H1 (cell line): ENCODE measurements around the gene GNAS. TPM values are rescaled to one million over a fixed set of nuclear protein-coding genes. Genes with fewer than 3 reads are reported as not detected.
"Not testable (repeated sequence)": the region's sequence is repeated elsewhere in the genome, so short reads cannot be mapped to it uniquely, and the experiment has no call there.

Experiments used
- CTCF ChIA-PET: fragments of 300-600 bp; sonication (Branson Sonifier 250); formaldehyde crosslinking; loops from one replicate; lab custom pipeline; 2021; ENCODE audit not compliant: partially characterized antibody; lab: Charles Lee
- POLR2A ChIA-PET: fragments of 300-600 bp; sonication (Branson Sonifier 250); formaldehyde crosslinking; loops from one replicate; lab custom pipeline; 2021; ENCODE audit warnings: inconsistent platforms; ENCODE audit not compliant: partially characterized antibody; lab: Charles Lee
- DNase-seq, 2 experiments: peaks; one replicate each; pipeline versions ENCODE4 v3.0.0 to v3.0.0-alpha.2; 2010 to 2022; ENCODE audit warnings: low spot score in 2 of 2, low read depth in 1 of 2, mixed read lengths in 1 of 2
- FAIRE-seq: peaks from 2 replicates; lab custom pipeline; 2011; peaks lifted over from hg19 to GRCh38; lab: Jason Lieb, UNC
- H2AFZ ChIP-seq: 2 replicates; pipeline ENCODE4 v1.8.1; 2012; ENCODE audit warnings: low read length, inconsistent platforms
- H2AK5ac ChIP-seq: 2 replicates; pipeline ENCODE4 v1.6.1; 2013; ENCODE audit warnings: low read depth, low read length
- H2BK120ac ChIP-seq: replicated peaks from 2 replicates; pipeline ENCODE3; 2013; ENCODE audit warnings: low read depth, low read length, inconsistent platforms
- H2BK12ac ChIP-seq: 2 replicates; pipeline ENCODE4 v1.6.1; 2013; ENCODE audit warnings: low read depth, low read length
- H2BK15ac ChIP-seq: 2 replicates; pipeline ENCODE4 v1.6.1; 2013; ENCODE audit warnings: low read length
- H2BK20ac ChIP-seq: 2 replicates; pipeline ENCODE4 v1.6.1; 2013; ENCODE audit warnings: low read length
- H2BK5ac ChIP-seq: 2 replicates; pipeline ENCODE4 v1.6.1; 2013; ENCODE audit warnings: low read depth, low read length
- H3K14ac ChIP-seq: 2 replicates; pipeline ENCODE4 v1.6.1; 2013; ENCODE audit warnings: inconsistent platforms; ENCODE audit not compliant: insufficient read length
- H3K18ac ChIP-seq: 2 replicates; pipeline ENCODE4 v1.6.1; 2013; ENCODE audit warnings: low read length; ENCODE audit errors: extremely low read depth
- H3K23ac ChIP-seq: 2 replicates; pipeline ENCODE4 v1.6.1; 2013; ENCODE audit warnings: inconsistent platforms; ENCODE audit not compliant: insufficient read length
- H3K23me2 ChIP-seq: 2 replicates; pipeline ENCODE4 v1.6.1; 2013; ENCODE audit warnings: low read depth, low read length
- H3K27ac ChIP-seq: 2 replicates; pipeline ENCODE4 v1.6.1; 2011; ENCODE audit warnings: low read depth, low read length, inconsistent platforms
- H3K27me3 ChIP-seq, 4 experiments: replicated peaks in 1 of 4; 1 replicate in 1 of 4; 2 replicates in 3 of 4; pipeline versions ENCODE4 v1.6.1 to v1.8.1; 2011 to 2013; ENCODE audit warnings: low read length in 3 of 4, mild to moderate bottlenecking in 3 of 4, inconsistent platforms in 2 of 4, mixed read lengths in 2 of 4, moderate library complexity in 1 of 4; ENCODE audit not compliant: control insufficient read depth in 3 of 4, insufficient read depth in 3 of 4; ENCODE audit errors: extremely low read depth in 1 of 4
- H3K36me3 ChIP-seq, 4 experiments: 2 replicates each; pipeline versions ENCODE4 v1.6.1 to v1.8.1; 2011 to 2013; ENCODE audit warnings: mild to moderate bottlenecking in 4 of 4, low read length in 3 of 4, moderate library complexity in 2 of 4, control low read depth in 1 of 4, inconsistent platforms in 1 of 4; ENCODE audit not compliant: insufficient read depth in 4 of 4, control insufficient read depth in 2 of 4
- H3K4ac ChIP-seq: replicated peaks from 2 replicates; pipeline ENCODE3; 2013; ENCODE audit warnings: low read length, low read depth, mixed read lengths, inconsistent platforms; ENCODE audit not compliant: insufficient read length
- H3K4me1 ChIP-seq, 4 experiments: replicated peaks in 1 of 4; 1 replicate in 1 of 4; 2 replicates in 3 of 4; pipeline versions ENCODE4 v1.6.1 to v1.8.1; 2011 to 2013; ENCODE audit warnings: low read length in 3 of 4, inconsistent platforms in 2 of 4, mixed read lengths in 1 of 4; ENCODE audit not compliant: insufficient read depth in 4 of 4, control insufficient read depth in 3 of 4
- H3K4me2 ChIP-seq, 2 experiments: 2 replicates each; pipeline versions ENCODE4 v1.6.1 to v1.8.1; 2011 to 2013; ENCODE audit warnings: low read depth in 2 of 2, low read length in 2 of 2, control low read depth in 1 of 2, inconsistent platforms in 1 of 2, mild to moderate bottlenecking in 1 of 2; ENCODE audit not compliant: insufficient read depth in 1 of 2
- H3K4me3 ChIP-seq, 4 experiments: fragments of 200-600, 300-600 bp in 1 of 4; sonication (generic), shearing (Covaris generic), sonication (Bioruptor Twin) in 1 of 4; 2 replicates each; pipeline versions ENCODE4 v1.5.1 to v1.8.1; 2011 to 2016; ENCODE audit warnings: low read length in 4 of 4, low read depth in 3 of 4, control low read depth in 2 of 4, inconsistent platforms in 2 of 4, mild to moderate bottlenecking in 2 of 4, mixed read lengths in 1 of 4, moderate library complexity in 1 of 4; ENCODE audit not compliant: insufficient read depth in 2 of 4; ENCODE audit errors: extremely low read depth in 1 of 4
- H3K56ac ChIP-seq: replicated peaks from 2 replicates; pipeline ENCODE3; 2013; ENCODE audit warnings: low read depth, mild to moderate bottlenecking, mixed read lengths, low read length, inconsistent platforms; ENCODE audit not compliant: insufficient read length
- H3K79me1 ChIP-seq: 2 replicates; pipeline ENCODE4 v1.6.1; 2013; ENCODE audit warnings: low read depth, low read length, control low read depth
- H3K79me2 ChIP-seq, 2 experiments: 2 replicates each; pipeline versions ENCODE4 v1.6.1 to v1.8.1; 2012 to 2013; ENCODE audit warnings: low read length in 2 of 2, mild to moderate bottlenecking in 2 of 2, inconsistent platforms in 1 of 2; ENCODE audit not compliant: insufficient read depth in 2 of 2, control insufficient read depth in 1 of 2
- H3K9ac ChIP-seq, 4 experiments: replicated peaks in 1 of 4; 1 replicate in 1 of 4; 2 replicates in 3 of 4; pipeline versions ENCODE4 v1.6.1 to v1.8.1; 2011 to 2013; ENCODE audit warnings: low read depth in 3 of 4, low read length in 3 of 4, control low read depth in 2 of 4, mild to moderate bottlenecking in 2 of 4, moderate library complexity in 2 of 4, inconsistent platforms in 1 of 4; ENCODE audit errors: extremely low read depth in 1 of 4
- H3K9me3 ChIP-seq, 2 experiments: 2 replicates each; pipeline versions ENCODE4 v1.6.1 to v1.8.1; 2012 to 2013; ENCODE audit warnings: mild to moderate bottlenecking in 2 of 2, moderate library complexity in 2 of 2, control low read depth in 1 of 2, inconsistent platforms in 1 of 2, low read depth in 1 of 2, low read length in 1 of 2, mixed read lengths in 1 of 2; ENCODE audit not compliant: insufficient read depth in 2 of 2
- H4K20me1 ChIP-seq, 2 experiments: replicated peaks in 1 of 2; 2 replicates each; pipeline versions ENCODE3 to v1.8.1; 2011 to 2013; ENCODE audit warnings: inconsistent platforms in 2 of 2, low read length in 2 of 2, mild to moderate bottlenecking in 1 of 2; ENCODE audit not compliant: insufficient read depth in 2 of 2, control insufficient read depth in 1 of 2
- H4K5ac ChIP-seq: 2 replicates; pipeline ENCODE4 v1.6.1; 2013; ENCODE audit warnings: low read length, low read depth, mixed read lengths, inconsistent platforms; ENCODE audit not compliant: insufficient read length
- H4K8ac ChIP-seq: 2 replicates; pipeline ENCODE4 v1.8.0; 2013; ENCODE audit warnings: mild to moderate bottlenecking, moderate library complexity, low read length, inconsistent platforms; ENCODE audit not compliant: insufficient read depth; ENCODE audit errors: extremely low read depth
- H4K91ac ChIP-seq: replicated peaks from 2 replicates; pipeline ENCODE3; 2013; ENCODE audit warnings: low read length, mixed read lengths, inconsistent platforms; ENCODE audit not compliant: insufficient read length
- YY1 ChIP-seq: IDR thresholded peaks from 2 replicates; pipeline ENCODE4 v1.6.1; 2011; ENCODE audit warnings: low read depth, mild to moderate bottlenecking, low read length
- WGBS, 2 experiments: shearing (Covaris generic) in 1 of 2; methylation state at CpG; one replicate each; pipeline versions ENCODE4 v1.1.6 to v1.1.7; 2013 to 2015; ENCODE audit warnings: low lambda C conversion rate in 2 of 2, mixed read lengths in 2 of 2, inconsistent platforms in 1 of 2, low coverage in 1 of 2, missing lambda C conversion rate in 1 of 2; ENCODE audit not compliant: insufficient replicate concordance in 2 of 2, insufficient coverage in 1 of 2, insufficient read length in 1 of 2; ENCODE audit errors: extremely low coverage in 1 of 2, missing lambda C conversion rate in 1 of 2; 5-methylcytosine and 5-hydroxymethylcytosine counted together
- polyA plus RNA-seq, 7 experiments: library from polyadenylated mRNA; depleted of rRNA in 3 of 7; stranded (reverse) in 5 of 7; unstranded in 2 of 7; fragments of >200 nt in 5 of 7; fragments of 200-250 nt in 2 of 7; gene quantifications; 1 replicate in 5 of 7; 2 replicates in 1 of 7; 4 replicates in 1 of 7; pipeline versions ENCODE4 v1.2.1 to v1.2.3, GENCODE V29; 2011 to 2013; ENCODE audit warnings: missing spikeins in 2 of 7, mixed read lengths in 2 of 7
- total RNA-seq: library from RNA; stranded (reverse); fragmentation: NEBNext Ultra II Directional; extraction: Animal tissue kit (Norgen Biotek cat#: 25700); gene quantifications from 2 replicates; pipeline ENCODE4 v1.2.1, GENCODE V29; 2021

Gene GNAS
- total and polyA plus RNA-seq, 2 of the 8 experiments (the other 6 are each of a cell fraction or from before 2014, with no cell fraction given) = 989 to 1,613 TPM

DNA sequence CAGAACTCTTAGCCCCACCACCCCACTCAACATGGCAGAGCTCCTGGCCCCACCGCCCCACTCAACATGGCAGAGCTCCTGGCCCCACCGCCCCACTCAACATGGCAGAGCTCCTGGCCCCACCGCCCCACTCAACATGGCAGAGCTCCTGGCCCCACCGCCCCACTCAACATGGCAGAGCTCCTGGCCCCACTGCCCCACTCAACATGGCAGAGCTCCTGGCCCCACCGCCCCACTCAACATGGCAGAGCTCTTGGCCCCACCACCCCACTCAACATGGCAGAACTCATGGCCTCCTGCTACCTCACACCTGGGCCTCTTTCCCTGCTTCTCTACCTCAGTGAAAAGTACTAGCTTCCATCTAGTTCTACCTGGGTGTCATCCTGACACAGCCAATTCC is 23.7 kb upstream of the GNAS start:
- not testable (repeated sequence) for H2AK5ac ChIP-seq, H3K18ac ChIP-seq, H4K8ac ChIP-seq, H3K27ac ChIP-seq, H3K79me1 ChIP-seq, H2BK20ac ChIP-seq, H3K23ac ChIP-seq, H3K27me3 ChIP-seq, H2AFZ ChIP-seq, H2BK12ac ChIP-seq, H3K4me3 ChIP-seq, H4K91ac ChIP-seq, H2BK120ac ChIP-seq, H3K23me2 ChIP-seq, H3K14ac ChIP-seq, H3K4me1 ChIP-seq, H3K9me3 ChIP-seq, DNase-seq, H2BK5ac ChIP-seq, H3K4ac ChIP-seq, H3K4me2 ChIP-seq, H2BK15ac ChIP-seq, H3K9ac ChIP-seq, FAIRE-seq, H4K5ac ChIP-seq, H3K56ac ChIP-seq
- TF ChIP-seq YY1 = peak; percentile 59; the same call in 1 of the 2 replicates
- 83% methylated on average over 1 of the region's 5 CpGs; no CpG with 5 or more reads in 1 of the 2 experiments for WGBS, 2 experiments
- H3K79me2 ChIP-seq = peaks cover 16 to 80% of the 10 kb centered on the region in 2 experiments
- peaks cover 7 to 22% of the 10 kb centered on the region in 2 experiments for H4K20me1 ChIP-seq
- ChIA-PET POLR2A (interaction anchor here (0.9 to 6.2 kb wide), 11 partner anchors 9 to 181 kb away, joined by 3 to 64 read pairs (median 5); partner anchors contain the start of gene GNAS), CTCF (interaction anchor here (1.0 to 3.6 kb wide), 5 partner anchors 9 to 43 kb away, joined by 3 to 18 read pairs (median 3); no protein-coding TSS in a partner anchor)
- peaks cover 0 to 40% (median 11%) of the 10 kb centered on the region in 4 experiments; a peak in 6 of 8 replicates for H3K36me3 ChIP-seq
